Stimulated activated CD8-positive, alpha-beta memory T cell treated with anti-CD3 and anti-CD28 coated beads, Interleukin-12 subunit alpha, Interleukin-12 subunit beta, amount 100 ng/mL, for 4 hours (primary cell): ENCODE data around the gene GRHPR.
A peak's percentile ranks its signal among the peaks of the same experiment; 100 is the strongest.
"Not testable (repeated sequence)": the region's sequence is repeated elsewhere in the genome, so short reads cannot be mapped to it uniquely, and the experiment has no call there.

Experiments
- DNase-seq: peaks from one replicate; pipeline ENCODE4 v3.0.0-alpha.2; 2020; ENCODE audit warnings: low read depth

Gene GRHPR

GRCh38 chr9:37447111-37447510 is 24.6 kb downstream of the GRHPR start:
- DNase-seq: no peak

DNA sequence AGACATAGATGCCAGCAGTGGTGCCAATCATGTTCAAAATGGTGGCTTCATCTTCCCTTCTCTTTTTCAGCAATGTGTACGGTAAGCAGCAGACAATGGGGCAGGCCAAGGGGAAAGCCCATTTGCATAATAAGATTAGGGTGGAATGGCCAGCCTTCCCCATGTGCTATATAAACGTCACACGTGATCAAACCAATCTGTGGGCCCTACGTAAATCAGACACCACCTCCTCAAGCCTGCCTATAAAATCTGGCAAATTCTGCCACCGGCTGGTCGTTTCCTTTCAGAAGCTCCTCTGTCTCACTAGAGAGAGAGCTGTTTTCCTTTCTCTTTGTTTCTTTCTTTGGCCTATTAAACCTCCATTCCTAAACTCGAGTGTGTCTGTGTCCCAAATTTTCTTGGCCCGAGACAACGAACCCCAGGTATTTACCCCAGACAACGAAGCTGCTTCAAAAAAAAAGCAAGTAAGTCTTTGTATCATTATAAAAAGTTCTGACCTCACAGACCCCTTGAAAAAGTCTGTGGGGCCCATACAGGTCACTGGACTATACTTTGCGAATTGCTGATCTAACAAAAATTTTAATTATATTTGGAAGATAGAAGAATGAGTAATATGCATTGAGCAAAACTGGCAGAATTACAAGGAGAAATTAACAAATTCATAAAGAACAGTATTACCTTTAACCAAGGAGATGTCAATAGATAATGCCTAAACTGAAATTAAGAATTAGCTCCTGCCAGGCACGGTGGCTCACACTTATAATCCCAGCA is 27.6 kb downstream of the GRHPR start:
- no peak for DNase-seq

GRCh38 chr9:37451628-37452027 is 29.1 kb downstream of the GRHPR start:
- no peak for DNase-seq

DNA sequence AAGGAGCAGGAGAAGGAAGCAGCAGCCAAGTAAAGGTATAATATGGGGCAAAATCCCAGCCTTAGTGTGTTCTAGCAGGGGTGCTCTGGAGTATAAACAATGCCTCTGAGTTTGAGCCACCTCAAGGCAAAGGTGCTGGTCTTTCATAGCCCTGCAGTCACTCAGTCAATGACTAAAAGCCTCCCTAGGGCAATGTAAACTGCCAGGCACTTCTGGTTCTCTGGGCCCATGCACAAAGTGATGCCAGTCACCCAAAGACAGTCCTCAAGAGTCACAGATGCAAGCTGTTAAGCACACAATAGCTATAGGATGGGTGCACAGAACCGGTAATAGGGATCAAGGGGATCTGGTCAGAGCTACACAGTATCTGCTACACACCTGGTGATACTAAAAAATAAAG is 30.1 kb downstream of the GRHPR start:
- DNase-seq: no peak

DNA sequence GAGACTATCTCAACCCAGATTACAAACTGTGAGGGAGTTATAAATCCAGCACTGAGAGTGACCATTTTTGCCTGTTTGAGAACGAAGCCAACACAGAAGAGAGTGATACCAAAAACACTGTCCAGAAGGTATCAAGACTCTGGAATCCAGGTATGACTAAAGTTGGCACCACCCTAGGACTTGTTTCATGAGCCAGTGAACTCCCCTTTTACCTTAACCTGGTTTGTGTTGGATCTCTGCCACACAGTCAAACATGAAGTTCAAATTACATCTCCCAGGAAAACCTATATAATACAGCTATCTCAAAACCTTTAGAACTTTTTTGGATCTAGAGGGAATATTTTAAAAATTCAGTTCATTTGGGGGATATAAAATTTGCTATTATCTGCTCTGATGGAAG is 31.3 kb downstream of the GRHPR start:
- DNase-seq: no peak

- no peak for DNase-seq
Measured at GRCh38 chr9:37454238-37454637, 31.7 kb downstream of the GRHPR start.

DNA sequence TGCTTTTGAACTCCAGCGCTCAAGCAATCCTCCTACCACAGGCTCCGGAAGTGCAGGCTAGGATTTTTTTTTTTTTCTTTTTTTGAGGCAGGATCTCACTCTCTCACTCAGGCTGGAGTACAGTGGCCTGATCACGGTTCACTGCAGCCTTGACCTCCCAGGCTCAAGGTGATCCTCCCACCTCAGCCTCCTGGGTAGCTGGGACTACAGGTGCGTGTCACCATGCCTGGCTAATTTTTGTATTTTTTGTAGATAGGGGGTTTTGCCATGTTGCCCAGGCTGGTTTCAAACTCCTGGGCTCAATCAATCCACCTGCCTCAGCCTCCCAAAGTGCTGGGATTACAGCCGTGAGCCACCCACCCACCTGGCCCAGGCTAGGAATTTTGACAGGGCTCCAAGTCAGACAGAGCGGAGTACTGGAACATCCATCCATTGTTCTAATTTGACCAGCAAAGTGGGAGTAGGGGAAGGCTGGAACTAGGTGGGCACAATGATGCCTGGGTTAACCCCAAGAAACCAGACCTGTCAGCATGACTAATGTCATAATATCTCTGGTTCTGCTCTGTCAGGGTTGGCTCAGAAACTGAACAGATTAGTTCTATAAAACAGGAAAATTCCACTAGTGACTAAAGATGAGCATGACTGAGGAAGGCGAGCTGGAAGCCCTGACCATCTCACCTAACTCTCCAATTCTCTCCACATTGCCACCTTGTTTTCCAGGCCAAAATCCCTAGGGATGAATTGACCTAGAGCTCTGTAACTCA is 33.6 kb downstream of the GRHPR start:
- no peak for DNase-seq

- no peak for DNase-seq
Measured at GRCh38 chr9:37456817-37457216, 34.3 kb downstream of the GRHPR start.

DNA sequence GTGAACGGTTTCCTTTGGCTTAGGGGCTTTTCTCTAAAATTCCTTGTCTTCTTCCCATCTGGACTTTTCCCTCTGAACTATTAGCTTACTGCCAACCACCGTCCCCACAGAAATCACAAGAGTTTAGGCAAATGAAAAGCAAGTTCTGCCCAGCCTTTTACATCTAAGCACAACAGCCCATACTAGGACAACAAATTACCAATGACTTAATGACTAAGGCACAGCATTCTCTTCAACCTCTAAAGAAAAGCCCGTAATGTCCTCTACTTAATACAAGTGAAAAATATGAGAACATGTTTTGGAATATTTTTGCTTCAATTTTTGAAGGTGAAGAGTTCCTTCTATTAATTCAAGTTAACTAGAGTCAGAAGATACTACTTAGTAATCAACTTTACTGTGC is 41.5 kb downstream of the GRHPR start:
- no peak for DNase-seq

GRCh38 chr9:37464426-37465248 is 42.1 kb downstream of the GRHPR start:
- peak; percentile 49 for DNase-seq

- peak; percentile 98 for DNase-seq
Measured at GRCh38 chr9:37465249-37466036, 42.9 kb downstream of the GRHPR start, which contains the start of gene ZBTB5. TSS of gene ZBTB5 (minus strand) at chr9:37465450. CDS start at chr9:37442551, 22,899 bp downstream.

- no peak for DNase-seq
Measured at GRCh38 chr9:37466037-37466709, 43.7 kb downstream of the GRHPR start.

GRCh38 chr9:37467530-37467929 is 45.0 kb downstream of the GRHPR start:
- DNase-seq: not testable (repeated sequence)

DNA sequence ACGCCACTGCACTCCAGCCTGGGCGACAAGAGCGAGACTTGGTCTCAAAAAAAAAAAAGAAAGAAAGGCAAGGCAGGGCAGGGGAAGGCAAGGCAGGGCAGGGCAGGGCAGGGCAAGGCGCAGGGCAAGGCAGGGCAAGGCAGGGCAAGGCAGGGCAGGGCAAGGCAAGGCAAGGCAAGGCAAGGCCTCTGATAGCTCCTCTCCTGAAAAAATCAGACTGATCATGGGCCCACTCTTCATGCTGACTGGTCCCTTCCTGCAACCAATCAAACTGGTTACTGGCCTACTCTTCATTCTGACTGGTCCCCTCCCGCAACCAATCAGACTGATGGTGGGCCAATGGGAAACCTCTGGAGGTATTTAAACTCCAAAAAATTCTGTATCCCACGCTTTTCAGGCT is 46.1 kb downstream of the GRHPR start:
- DNase-seq: no peak

DNA sequence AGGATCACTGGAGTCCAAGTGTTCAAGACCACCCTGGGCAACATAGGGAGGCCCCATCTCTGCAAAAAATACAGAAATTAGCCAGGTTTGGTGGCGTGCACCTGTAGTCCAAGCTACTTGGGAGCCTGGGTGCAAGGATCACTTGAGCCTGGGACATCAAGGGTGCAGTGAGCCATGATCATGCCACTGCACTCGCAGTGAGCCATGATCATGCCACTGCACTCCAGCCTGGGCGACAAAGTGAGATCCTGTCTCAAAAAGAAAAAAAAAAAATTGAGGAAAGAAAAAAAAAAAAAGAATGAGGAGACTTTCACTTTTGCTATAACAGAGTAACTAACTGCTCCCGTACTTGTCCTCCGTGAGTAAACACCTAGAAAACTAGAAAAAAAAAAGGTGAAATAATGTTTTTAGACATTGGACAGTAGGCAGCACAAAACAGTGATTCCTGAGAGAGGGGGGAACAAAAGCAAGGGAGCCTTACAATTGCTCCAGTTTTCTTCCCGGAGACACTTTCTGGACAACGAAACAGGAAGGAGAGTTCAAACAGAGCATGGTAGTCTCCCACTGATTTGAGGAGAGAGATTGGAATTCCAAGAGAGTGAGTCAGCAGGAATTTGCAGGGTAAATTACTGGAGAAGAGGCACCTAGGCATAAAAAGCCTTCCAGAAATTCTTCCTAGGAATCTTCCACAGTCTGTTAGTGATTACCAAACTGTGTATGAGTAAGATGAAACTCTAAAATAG is 49.6 kb downstream of the GRHPR start:
- no peak for DNase-seq

GRCh38 chr9:37473982-37474381 is 51.5 kb downstream of the GRHPR start:
- DNase-seq: not testable (repeated sequence)

- DNase-seq: no peak
Measured at GRCh38 chr9:37474438-37474837, 51.9 kb downstream of the GRHPR start.

DNA sequence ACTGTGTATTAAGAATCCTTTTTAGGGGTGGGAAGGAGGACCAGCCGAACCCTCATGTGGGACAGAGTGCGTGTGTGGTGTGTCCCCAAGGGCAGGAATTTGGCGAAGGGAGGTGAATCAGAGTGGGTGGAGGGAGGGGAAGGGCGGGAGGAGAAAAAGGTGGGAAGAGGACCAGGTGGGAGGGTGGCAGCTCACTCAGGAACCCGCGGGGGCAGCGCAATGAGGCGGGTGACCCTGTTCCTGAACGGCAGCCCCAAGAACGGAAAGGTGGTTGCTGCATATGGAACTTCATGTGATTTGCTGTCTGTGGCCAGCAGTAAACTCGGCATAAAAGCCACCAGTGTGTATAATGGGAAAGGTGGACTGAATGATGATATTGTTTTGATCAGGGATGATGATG is 54.4 kb downstream of the GRHPR start:
- no peak for DNase-seq

GRCh38 chr9:37477443-37477842 is 54.9 kb downstream of the GRHPR start:
- DNase-seq: not testable (repeated sequence)

DNA sequence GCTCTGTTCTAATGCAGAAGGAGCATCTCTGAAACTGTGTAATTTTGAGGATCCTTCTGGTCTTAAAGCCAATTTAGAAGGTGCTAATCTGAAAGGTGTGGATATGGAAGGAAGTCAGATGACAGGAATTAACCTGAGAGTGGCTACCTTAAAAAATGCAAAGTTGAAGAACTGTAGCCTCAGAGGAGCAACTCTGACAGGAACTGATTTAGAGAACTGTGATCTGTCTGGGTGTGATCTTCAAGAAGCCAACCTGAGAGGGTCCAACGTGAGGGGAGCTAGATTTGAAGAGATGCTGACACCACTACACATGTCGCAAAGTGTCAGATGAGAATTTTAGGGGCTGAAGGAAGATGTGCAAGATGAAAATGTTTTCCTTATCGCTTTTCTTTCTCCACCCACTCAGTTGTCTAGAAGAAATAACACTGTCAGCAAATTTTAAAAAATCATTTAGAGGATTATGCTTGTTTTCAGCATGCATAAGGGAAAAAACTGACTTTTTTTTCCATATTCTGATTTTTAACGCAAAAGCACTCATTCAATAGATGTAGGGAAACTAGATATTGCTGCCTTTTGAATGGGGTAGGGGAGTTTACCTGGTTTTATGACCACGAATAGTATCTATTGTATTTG is 55.6 kb downstream of the GRHPR start:
- DNase-seq: not testable (repeated sequence)
